Heart left ventricle (tissue), 13 donors: ENCODE data around the gene STRA6.

Experiments
- POLR2A ChIP-seq, 2 donors: fragments of 450-650 bp; IDR thresholded peaks; one replicate each; pipeline ENCODE4 v1.6.1; 2017; ENCODE audit warnings: antibody characterized with exemption in 2 of 2, mild to moderate bottlenecking in 2 of 2, moderate library complexity in 2 of 2
- TF ChIP-seq, protein P1 (sequence below), 12 donors: fragments of 200-600 bp; sonication (generic) in 4 of 12; IDR thresholded peaks; one replicate each; pipeline versions ENCODE4 v1.5.0 to v1.8.0; 2018 to 2022; ENCODE audit warnings: antibody characterized with exemption in 12 of 12, mild to moderate bottlenecking in 5 of 12
- donor health status: ischemic (EF 13 %, LVEDD 7.1; RV severe dilation, severe dysfunction).
- donor health status: DM: no; HTN: yes; CAD: no.
- donor health status: DM: no; HTN: no; CAD: no.
- donor health status: ischemic (EF 25% LVEDD 6.9; RV normal size, moderate dysfunction).
- donor health status: ischemic (EF 25% LVEDD 5.7; RV mildly dilated, moderate dysfunction).
- donor health status: ischemic (EF 35%, LVEDD 5.7; RV mildly dilated, moderate dysfunction).
- donor health status: nonischemic (EF 11% LVEDD 7.7; RV severe dilation, severe dysfunction).
- donor health status: DM: yes; HTN: yes; CAD: no.
- donor health status: PGD.
- donor health status: ischemic (EF 29% LVEDD 5.4; RV normal size, mild dysfunction).
- donor health status: nonischemic (EF 23%, LVEDD 6.1; RV moderate dilation, normal function).

GRCh38 chr15:74178326-74179100 lies 24.1 kb downstream of the STRA6 start:
- TF ChIP-seq, protein P1, sequence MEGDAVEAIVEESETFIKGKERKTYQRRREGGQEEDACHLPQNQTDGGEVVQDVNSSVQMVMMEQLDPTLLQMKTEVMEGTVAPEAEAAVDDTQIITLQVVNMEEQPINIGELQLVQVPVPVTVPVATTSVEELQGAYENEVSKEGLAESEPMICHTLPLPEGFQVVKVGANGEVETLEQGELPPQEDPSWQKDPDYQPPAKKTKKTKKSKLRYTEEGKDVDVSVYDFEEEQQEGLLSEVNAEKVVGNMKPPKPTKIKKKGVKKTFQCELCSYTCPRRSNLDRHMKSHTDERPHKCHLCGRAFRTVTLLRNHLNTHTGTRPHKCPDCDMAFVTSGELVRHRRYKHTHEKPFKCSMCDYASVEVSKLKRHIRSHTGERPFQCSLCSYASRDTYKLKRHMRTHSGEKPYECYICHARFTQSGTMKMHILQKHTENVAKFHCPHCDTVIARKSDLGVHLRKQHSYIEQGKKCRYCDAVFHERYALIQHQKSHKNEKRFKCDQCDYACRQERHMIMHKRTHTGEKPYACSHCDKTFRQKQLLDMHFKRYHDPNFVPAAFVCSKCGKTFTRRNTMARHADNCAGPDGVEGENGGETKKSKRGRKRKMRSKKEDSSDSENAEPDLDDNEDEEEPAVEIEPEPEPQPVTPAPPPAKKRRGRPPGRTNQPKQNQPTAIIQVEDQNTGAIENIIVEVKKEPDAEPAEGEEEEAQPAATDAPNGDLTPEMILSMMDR (IDR thresholded peaks at IDR 0.05): no peak
- no peak for TF ChIP-seq POLR2A (IDR thresholded peaks at IDR 0.05)
